Measurements from ENCODE around the gene LRRTM4.
A peak's percentile ranks its signal among the peaks of the same experiment; 100 is the strongest.

LRRTM4 gene

DNA sequence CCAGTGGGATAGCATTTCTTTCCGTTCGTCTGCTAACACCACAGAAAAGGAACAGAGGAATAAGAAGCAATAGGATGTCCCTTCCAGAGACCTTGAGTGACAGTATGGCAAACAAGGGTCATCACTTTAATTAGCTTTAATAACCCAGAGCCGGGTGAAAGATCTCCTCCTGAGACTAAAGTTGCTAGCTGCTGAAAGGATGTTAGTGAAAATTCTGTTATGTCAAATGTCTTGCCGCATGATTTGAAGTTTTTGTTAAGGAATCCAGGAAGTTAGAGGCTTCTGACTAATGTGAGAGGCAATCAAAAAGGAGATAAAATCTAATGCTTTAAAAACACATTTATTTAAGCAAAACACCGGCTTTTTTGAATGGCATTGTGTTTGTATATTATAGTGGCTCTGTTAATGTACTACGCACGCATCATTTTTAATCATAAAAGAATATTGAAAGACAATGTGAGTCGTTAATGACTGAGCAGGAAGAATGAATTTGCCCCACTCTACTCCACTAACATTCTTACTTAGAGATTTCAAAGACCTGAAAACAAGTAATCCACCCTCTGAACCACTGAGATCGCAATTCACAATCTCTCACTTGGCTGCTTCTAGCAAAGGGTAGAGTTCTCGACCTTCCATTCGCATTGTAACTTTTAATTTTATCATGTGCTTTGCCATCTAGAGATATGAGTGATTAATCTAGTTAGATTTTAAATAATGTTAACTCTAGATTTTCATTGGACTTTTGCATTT, 536.6 kb downstream of the LRRTM4 start:
- DNase-seq (ENCODE audit: low spot score) = no peak

DNA sequence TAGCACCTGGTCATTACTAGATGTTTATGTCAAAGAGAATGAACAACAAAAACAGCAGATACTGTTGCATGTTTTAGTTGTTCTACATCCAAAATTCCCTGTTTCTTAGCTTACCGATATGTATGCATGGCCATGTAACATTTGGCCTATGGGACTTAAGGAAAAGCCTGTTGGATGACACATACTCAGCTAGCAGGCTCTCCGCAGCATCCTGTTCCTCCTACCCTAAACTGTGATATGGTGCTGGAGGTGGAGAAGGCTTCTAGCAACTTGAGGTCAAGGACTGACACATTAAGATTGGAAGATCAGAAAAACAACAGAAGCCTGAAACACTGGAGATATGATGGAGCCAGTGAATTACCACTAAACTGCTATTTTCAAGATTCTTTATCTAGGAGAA, 537.8 kb downstream of the LRRTM4 start:
- no peak for DNase-seq (ENCODE audit: low spot score)

- DNase-seq (ENCODE audit: low spot score) = no peak
These were observed 541.9 kb downstream of the LRRTM4 start for GRCh38 chr2:76980067-76980787.

DNA sequence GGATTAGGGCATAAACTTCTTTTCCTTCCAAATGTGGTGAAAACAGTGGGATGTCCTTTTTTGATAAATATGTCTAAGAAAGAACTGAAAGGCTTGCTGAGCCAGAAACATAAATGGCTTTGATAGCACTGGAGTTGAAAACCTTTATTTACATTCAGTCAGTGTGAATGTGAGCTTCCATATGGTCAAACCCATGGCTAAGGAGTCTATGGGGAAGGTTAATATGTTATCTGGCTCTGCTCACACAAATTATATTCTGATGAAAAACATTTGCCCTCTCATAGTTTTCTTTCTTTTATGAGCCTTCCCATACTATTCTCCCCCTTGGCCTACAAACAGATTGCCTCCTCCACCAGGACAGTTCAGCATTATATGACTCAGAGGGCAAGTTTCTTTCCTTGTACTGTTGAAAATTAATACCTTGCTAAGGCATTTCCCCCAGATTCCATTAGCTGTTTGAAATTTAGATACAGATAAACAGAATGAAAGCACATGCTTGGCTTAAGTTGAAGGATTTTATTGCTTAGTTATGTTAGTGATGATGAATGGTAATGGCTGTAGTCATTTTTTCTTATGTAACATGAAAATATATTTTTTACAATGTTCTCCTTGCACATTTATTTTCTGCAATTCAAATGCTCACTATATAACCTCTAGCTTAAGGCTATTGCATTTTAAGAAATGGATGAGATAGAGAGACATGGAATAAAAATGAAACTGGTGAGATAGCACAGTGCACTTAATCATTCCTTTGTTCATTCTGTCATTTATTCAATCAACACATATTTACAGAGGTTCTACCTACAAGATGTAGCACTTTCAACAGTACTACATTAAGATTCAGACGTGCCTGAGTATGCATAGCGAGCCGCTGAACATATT, 544.1 kb downstream of the LRRTM4 start:
- DNase-seq (ENCODE audit: low spot score) = no peak

DNA sequence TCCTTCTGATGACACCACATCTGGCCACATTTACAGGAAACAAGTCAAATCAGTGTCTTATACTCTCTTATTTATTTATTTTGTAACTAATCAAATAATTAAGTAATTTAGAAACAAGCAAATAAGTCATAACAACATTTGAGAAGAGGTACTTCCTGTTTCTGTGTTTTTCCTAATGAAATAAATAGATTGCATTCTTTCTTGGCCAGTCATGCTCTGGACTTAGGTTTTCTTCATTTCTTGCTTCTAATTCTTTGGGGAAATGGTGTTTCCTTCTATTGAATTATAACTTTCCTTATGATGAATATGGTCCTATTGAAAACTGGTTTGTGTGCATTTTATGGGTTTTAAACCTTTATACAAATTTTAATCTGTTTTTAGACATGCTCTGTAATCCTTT, 546.4 kb downstream of the LRRTM4 start:
- no peak for DNase-seq (ENCODE audit: low spot score)

DNA sequence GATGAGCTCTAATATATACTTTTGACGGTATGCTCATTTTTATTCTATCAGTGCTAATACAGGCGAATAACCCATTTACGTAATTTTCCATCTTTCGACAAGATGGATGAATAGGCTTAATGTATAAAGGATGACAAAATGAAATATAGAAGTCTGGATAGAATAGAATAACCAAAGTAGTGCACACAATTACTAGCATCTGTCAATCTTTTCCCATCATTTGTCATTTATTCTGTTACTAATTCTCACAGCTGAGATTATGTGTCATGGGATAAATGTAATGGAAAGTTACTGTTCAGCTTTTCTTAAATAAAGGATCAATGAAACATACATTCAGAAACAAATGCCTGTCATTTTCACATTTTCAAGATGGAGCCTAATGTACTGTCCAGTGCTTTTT, 548.6 kb downstream of the LRRTM4 start:
- DNase-seq (ENCODE audit: low spot score) = no peak

GRCh38 chr2:76965772-76966171, 556.4 kb downstream of the LRRTM4 start:
- no peak for DNase-seq (ENCODE audit: low spot score)

GRCh38 chr2:76958749-76959148, 563.4 kb downstream of the LRRTM4 start:
- no peak for DNase-seq (ENCODE audit: low spot score)

- peak; percentile 4 for DNase-seq (ENCODE audit: low spot score)
These were observed 568.3 kb downstream of the LRRTM4 start for GRCh38 chr2:76953733-76954347.

DNA sequence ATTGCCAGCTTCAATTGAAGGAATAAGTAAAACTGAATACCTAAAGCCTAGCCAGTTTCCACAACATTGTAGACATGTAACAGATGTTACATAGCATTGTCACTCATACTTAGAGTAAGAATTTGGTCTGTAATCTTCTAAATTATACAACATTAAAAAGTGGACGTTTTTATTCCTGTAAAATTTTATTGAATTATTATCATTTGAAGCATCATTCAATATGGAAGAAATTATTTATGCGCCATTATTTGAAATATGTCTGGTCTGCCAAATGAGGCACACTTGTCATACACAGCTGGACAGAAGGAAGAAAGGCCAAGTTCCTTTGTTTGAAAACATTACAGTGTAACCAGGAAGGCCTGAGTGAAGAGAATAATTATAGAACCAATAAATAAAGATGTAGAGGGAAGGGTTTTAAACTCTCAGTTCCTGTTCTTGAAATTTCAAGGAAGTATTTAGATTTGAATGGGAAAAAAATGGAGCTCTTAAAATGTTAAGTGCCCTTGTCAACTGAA, 575.5 kb downstream of the LRRTM4 start:
- no peak for DNase-seq (ENCODE audit: low spot score)

- no peak for DNase-seq (ENCODE audit: low spot score)
These were observed 581.6 kb downstream of the LRRTM4 start for GRCh38 chr2:76940559-76940958.

- DNase-seq (ENCODE audit: low spot score) = no peak
These were observed 584.0 kb downstream of the LRRTM4 start for GRCh38 chr2:76938153-76938552.

DNA sequence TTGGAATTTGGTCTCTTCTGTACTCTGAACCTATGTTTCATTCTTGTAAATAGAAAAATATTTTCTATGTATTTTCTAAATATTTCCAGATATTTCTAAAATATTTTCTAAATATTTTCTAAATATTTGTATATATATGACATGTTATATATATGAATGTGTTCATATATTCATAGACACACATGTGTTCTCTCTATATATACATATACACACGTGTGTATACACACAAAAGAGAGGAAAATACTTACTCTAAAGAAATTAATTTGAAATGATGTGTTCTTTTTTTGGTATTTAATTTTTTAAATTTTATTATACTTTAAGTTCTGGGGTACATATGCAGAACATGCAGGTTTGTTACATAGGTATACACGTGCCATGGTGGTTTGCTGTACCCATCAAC, 589.6 kb downstream of the LRRTM4 start:
- DNase-seq (ENCODE audit: low spot score) = no peak

GRCh38 chr2:76930056-76930744, 592.0 kb downstream of the LRRTM4 start:
- no peak for DNase-seq (ENCODE audit: low spot score)

GRCh38 chr2:76928026-76928425, 594.1 kb downstream of the LRRTM4 start:
- DNase-seq (ENCODE audit: low spot score) = no peak

DNA sequence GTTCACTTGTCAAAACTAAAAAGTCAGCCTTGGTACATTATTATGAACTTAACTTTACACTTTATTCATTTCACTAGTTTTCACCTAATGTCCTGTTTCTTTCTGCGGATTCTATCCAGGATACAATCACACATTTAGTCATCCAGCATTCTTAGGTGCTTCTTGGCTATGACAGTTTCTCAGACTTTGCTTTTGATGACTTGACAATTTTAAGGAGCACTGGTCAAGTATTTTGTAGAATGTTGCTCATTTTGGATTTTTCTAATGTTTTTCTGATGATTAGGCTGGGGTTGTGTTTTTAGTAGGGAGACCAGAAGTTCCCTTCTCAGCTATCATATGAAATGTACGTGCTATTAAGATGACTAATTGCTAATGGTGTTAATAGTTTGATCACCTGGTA, 601.2 kb downstream of the LRRTM4 start:
- no peak for DNase-seq (ENCODE audit: low spot score)

DNA sequence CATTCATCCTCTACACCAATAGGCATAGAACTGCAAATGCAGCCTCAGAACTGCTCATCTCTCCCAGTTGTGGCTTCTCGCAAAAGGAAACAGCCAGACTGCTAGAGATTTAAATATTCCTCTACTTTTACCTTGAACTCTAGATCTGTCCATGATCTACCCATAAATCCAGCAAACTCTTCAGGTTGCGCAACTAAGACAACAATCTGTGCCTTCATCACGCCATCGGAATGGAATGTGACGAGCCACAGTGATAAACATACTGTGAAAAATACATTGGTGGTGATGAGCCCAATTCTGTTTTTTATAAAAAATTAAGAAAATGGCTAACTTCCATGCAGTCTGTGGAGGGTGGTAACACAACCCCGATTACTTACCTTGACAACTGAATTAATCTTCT, 626.7 kb downstream of the LRRTM4 start:
- no peak for DNase-seq (ENCODE audit: low spot score)

GRCh38 chr2:76870581-76870980, 651.6 kb downstream of the LRRTM4 start:
- no peak for DNase-seq (ENCODE audit: low spot score)

GRCh38 chr2:76870011-76870410, 652.2 kb downstream of the LRRTM4 start:
- no peak for DNase-seq (ENCODE audit: low spot score)

DNA sequence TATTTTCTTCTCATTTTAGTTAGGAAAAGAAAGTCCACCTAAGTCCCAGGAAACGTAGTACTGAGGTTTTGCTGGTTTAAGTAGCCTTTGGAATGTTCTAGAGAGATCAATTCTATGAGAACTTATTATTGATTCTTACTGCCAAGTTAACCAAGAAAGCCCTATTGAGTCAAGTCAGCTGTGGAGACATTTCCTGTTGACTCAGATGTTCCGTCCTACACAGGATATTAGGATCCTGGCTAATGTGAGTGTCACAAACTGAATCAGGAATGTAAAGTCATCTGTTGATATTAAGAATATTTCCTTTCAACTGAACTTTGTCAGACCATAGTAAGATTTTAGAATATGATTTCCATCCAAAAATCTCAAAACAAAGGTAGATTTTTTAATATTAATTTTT, 654.3 kb downstream of the LRRTM4 start:
- DNase-seq (ENCODE audit: low spot score) = peak; percentile 14

DNA sequence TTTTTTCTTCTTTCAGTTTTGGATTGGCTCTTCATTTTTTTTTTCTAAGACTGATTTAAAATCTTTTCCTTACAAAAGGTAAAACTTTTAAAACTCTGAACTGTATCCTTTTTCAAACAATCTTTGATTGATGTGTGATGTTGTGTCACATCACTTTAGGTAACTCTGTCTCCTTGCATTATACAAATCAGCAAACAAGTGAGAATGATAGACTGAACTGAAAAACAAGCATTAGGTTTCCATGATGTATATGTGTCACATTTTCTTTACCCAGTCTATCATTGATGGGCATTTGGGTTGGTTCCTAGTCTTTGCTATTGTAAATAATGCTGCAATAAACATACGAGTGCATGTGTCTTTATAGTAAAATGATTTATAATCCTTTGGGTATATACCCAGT, 655.7 kb downstream of the LRRTM4 start:
- no peak for DNase-seq (ENCODE audit: low spot score)

All from AG08396 (cell line).